K562 (cell line): ENCODE data around the gene GRIK1. TPM values are rescaled to one million over a fixed set of nuclear protein-coding genes. Genes with fewer than 3 reads are reported as not detected.
A peak's percentile ranks its signal among the peaks of the same experiment; 100 is the strongest.

ENCODE experiments used
- ARID1B ChIP-seq: fragments of 450-650 bp; IDR thresholded peaks from 2 replicates; pipeline ENCODE4 v1.6.1; 2016; ENCODE audit warnings: antibody characterized with exemption, mild to moderate bottlenecking, inconsistent platforms
- ATF7 ChIP-seq: fragments of 450-650 bp; IDR thresholded peaks from 2 replicates; pipeline ENCODE4 v1.7.1; 2014; ENCODE audit warnings: mild to moderate bottlenecking, moderate library complexity
- BCL6 ChIP-seq: fragments of 250-450 bp; sonication (Bioruptor Pico); IDR thresholded peaks from 2 replicates; pipeline ENCODE4 v1.4.0; 2020
- CHCHD3 ChIP-seq: fragments of 250-450 bp; sonication (Bioruptor Pico); IDR thresholded peaks from 2 replicates; pipeline ENCODE4 v2.1.2; 2022; ENCODE audit warnings: mild to moderate bottlenecking
- CXXC5 ChIP-seq: fragments of 250-450 bp; sonication (Bioruptor Pico); IDR thresholded peaks from 2 replicates; pipeline ENCODE4 v1.8.0; 2022; ENCODE audit warnings: inconsistent platforms, mild to moderate bottlenecking, moderate library complexity
- DNMT1 ChIP-seq: fragments of 450-650 bp; IDR thresholded peaks from 2 replicates; pipeline ENCODE4 v1.6.1; 2016; ENCODE audit warnings: antibody characterized with exemption, mild to moderate bottlenecking
- FOXA3 ChIP-seq, 2 experiments: fragments of 450-650 bp in 1 of 2; sonication (generic) in 1 of 2; formaldehyde crosslinking; IDR thresholded peaks in 1 of 2; conservative IDR thresholded peaks in 1 of 2; 2 replicates each; pipeline versions ENCODE4 v1.4.0 to v1.8.0; 2020 to 2022; ENCODE audit warnings: mild to moderate bottlenecking in 2 of 2, missing genetic modification reagents in 1 of 2
- HDAC1 ChIP-seq, 2 experiments: fragments of 450-650 bp; IDR thresholded peaks; 2 replicates each; pipeline ENCODE4 v1.6.1; 2016 to 2017; ENCODE audit warnings: inconsistent platforms in 1 of 2, mild to moderate bottlenecking in 1 of 2, moderate library complexity in 1 of 2
- MEF2D ChIP-seq: conservative IDR thresholded peaks from 2 replicates; pipeline ENCODE4 v1.6.1; 2016; ENCODE audit warnings: low read depth, missing genetic modification characterization, missing compliant biosample characterization
- MTA2 ChIP-seq: fragments of 450-650 bp; IDR thresholded peaks from 2 replicates; pipeline ENCODE4 v1.6.1; 2016; ENCODE audit warnings: low read depth
- NCOR1 ChIP-seq: fragments of 450-650 bp; IDR thresholded peaks from 2 replicates; pipeline ENCODE4 v1.6.1; 2016; ENCODE audit warnings: mild to moderate bottlenecking, moderate library complexity
- POLR2AphosphoS2 ChIP-seq: IDR thresholded peaks from 2 replicates; pipeline ENCODE4 v1.6.1; 2012; ENCODE audit warnings: low read length, improper control_type of control experiment
- SMAD4 ChIP-seq: fragments of 250-450 bp; sonication (Bioruptor Pico); conservative IDR thresholded peaks from 2 replicates; pipeline ENCODE4 v1.8.0; 2021; ENCODE audit warnings: inconsistent platforms, mild to moderate bottlenecking, moderate library complexity
- SMARCA4 ChIP-seq: fragments of 450-650 bp; IDR thresholded peaks from 2 replicates; pipeline ENCODE4 v1.6.1; 2016
- SNRNP70 ChIP-seq: fragments of 200-400 bp; formaldehyde crosslinking; optimal IDR thresholded peaks from 2 replicates; pipeline ENCODE3; 2017; ENCODE audit warnings: low read depth, low read length
- SRSF7 ChIP-seq: fragments of 200-400 bp; formaldehyde crosslinking; optimal IDR thresholded peaks from 2 replicates; pipeline ENCODE3; 2017; ENCODE audit warnings: mild to moderate bottlenecking, low read depth, low read length
- TAL1 ChIP-seq: fragments of 450-650 bp; IDR thresholded peaks from 2 replicates; pipeline ENCODE4 v1.6.1; 2016; ENCODE audit warnings: mild to moderate bottlenecking
- TBP ChIP-seq: optimal IDR thresholded peaks from 2 replicates; pipeline ENCODE3; 2011; ENCODE audit warnings: low read depth, low read length, improper control_type of control experiment
- TEAD1 ChIP-seq, 2 experiments: fragments of 450-650 bp in 1 of 2; sonication (generic) in 1 of 2; formaldehyde crosslinking; IDR thresholded peaks; 2 replicates each; pipeline versions ENCODE4 v1.4.0 to v1.8.0; 2020 to 2022; ENCODE audit warnings: mild to moderate bottlenecking in 2 of 2, missing genetic modification reagents in 1 of 2
- TRIM24 ChIP-seq, 2 experiments: fragments of 450-650 bp; IDR thresholded peaks; 2 replicates each; pipeline ENCODE4 v1.6.1; 2016
- ZNF311 ChIP-seq: fragments of 250-450 bp; sonication (Bioruptor Pico); IDR thresholded peaks from 2 replicates; pipeline ENCODE4 v1.4.0; 2020; ENCODE audit warnings: mild to moderate bottlenecking, moderate library complexity
- polyA plus RNA-seq, 8 experiments: library from polyadenylated mRNA; depleted of rRNA in 4 of 8; stranded (reverse) in 5 of 8; unstranded in 3 of 8; fragments of >200 nt; fragmentation: Nextera tagmentation in 2 of 8; fragmentation: Illumina TruSeq in 1 of 8; extraction: Ambion mirVana in 2 of 8; extraction: Trizol in 1 of 8; gene quantifications; 2 replicates each; pipeline versions ENCODE4 v1.2.1 to v1.2.3, GENCODE V29; 2011 to 2014; ENCODE audit warnings: inconsistent platforms in 1 of 8, missing spikeins in 1 of 8
- total RNA-seq, 7 experiments: library from RNA; depleted of rRNA in 6 of 7; stranded (reverse); fragments of >200 nt in 6 of 7; fragmentation: Illumina TruSeq in 2 of 7; extraction: Trizol in 2 of 7; gene quantifications; 2 replicates each; pipeline versions ENCODE4 v1.2.1 to v1.2.3, GENCODE V29; 2011 to 2021; ENCODE audit warnings: low replicate concordance in 1 of 7
- TF ChIP-seq, protein P1 (sequence below): fragments of 450-650 bp; IDR thresholded peaks from 2 replicates; pipeline ENCODE4 v1.6.1; 2017; ENCODE audit warnings: antibody characterized with exemption, mild to moderate bottlenecking
- TF ChIP-seq, protein P2 (sequence below), 2 experiments: IDR thresholded peaks in 1 of 2; conservative IDR thresholded peaks in 1 of 2; 2 replicates each; pipeline ENCODE4 v1.6.1; 2016; ENCODE audit warnings: low read depth in 2 of 2, mild to moderate bottlenecking in 1 of 2, missing compliant biosample characterization in 1 of 2, missing genetic modification characterization in 1 of 2, moderate library complexity in 1 of 2

GRIK1 gene
- total and polyA plus RNA-seq, 9 of the 15 experiments (the other 6 are each of a cell fraction or from before 2014, with no cell fraction given), result 0.17 to 2.8 (median 0.53) TPM

DNA sequence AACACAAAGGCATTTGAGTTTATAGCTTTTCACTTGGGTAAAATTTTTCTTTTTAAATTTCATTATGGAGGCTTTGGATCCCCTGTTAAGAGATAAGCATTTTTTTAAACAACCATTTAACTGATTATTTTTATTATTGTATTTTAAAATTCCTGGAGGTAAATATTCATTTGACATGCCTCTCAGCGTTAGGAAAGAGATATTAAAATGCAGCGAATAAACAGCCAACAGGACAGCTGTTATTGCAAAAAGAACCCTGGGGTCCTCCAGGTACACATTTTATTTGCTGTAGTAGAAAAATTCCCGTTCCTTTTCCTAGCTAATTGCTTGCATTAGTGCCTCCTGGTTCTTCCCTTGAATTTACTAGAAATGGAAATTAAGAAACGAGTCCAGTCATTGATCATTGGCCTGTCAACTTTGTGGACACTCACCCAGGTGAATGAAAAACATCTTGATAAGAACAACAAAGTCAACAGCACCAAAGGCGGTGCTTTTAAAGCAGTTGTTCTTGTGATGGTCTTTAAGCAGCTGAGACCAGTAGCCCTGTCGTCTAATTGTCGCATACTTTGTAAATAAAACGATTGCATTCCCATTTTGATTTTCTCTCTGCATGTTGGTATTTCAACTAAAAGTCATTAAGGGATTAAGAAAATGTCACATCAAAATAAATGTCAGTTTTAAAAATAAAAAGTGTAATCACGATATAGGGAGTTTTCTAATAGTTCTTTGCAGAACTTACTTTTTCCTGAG, 282.4 kb downstream of the GRIK1 start (continued):
- TF ChIP-seq TAL1 (0 out of 2 replicates have a peak, but pooled peaks have one; percentile 20), SMAD4 (CRISPR knock-in tag) (0 out of 2 replicates have a peak, but pooled peaks have one; percentile 7), DNMT1 (no peak), CXXC5 (peak; percentile 14), MTA2 (no peak), NCOR1 (0 out of 2 replicates have a peak, but pooled peaks have one; percentile 13), SNRNP70 (no peak), SRSF7 (no peak), CHCHD3 (0 out of 2 replicates have a peak, but pooled peaks have one; percentile 2), TEAD1 (CRISPR knock-in tag; IDR thresholded peaks at IDR 0.05) (0 out of 4 replicates have a peak, but pooled peaks of 1 of the 2 experiments have one; percentile 58), ATF7 (no peak), MEF2D (peak; percentile 60; the same call in 1 of the 2 replicates), HDAC1 (IDR thresholded peaks at IDR 0.05) (peak in 1 of 2 experiments; percentile 34; a peak in 1 of 4 replicates), TRIM24 (IDR thresholded peaks at IDR 0.05) (no peak), FOXA3 (CRISPR knock-in tag; conservative IDR thresholded peaks at IDR 0.05 in 1 of 2, IDR thresholded peaks at IDR 0.05 in 1 of 2) (peak; percentile 82 to 96; a peak in 3 of 4 replicates), POLR2AphosphoS2 (no peak), ZNF311 (CRISPR knock-in tag) (peak; percentile 49; the same call in 1 of the 2 replicates), BCL6 (CRISPR knock-in tag) (0 out of 2 replicates have a peak, but pooled peaks have one; percentile 37), ARID1B (peak; percentile 49), TBP (peak; percentile 25), SMARCA4 (peak; percentile 53; the same call in 1 of the 2 replicates)
- TF ChIP-seq, protein P1, sequence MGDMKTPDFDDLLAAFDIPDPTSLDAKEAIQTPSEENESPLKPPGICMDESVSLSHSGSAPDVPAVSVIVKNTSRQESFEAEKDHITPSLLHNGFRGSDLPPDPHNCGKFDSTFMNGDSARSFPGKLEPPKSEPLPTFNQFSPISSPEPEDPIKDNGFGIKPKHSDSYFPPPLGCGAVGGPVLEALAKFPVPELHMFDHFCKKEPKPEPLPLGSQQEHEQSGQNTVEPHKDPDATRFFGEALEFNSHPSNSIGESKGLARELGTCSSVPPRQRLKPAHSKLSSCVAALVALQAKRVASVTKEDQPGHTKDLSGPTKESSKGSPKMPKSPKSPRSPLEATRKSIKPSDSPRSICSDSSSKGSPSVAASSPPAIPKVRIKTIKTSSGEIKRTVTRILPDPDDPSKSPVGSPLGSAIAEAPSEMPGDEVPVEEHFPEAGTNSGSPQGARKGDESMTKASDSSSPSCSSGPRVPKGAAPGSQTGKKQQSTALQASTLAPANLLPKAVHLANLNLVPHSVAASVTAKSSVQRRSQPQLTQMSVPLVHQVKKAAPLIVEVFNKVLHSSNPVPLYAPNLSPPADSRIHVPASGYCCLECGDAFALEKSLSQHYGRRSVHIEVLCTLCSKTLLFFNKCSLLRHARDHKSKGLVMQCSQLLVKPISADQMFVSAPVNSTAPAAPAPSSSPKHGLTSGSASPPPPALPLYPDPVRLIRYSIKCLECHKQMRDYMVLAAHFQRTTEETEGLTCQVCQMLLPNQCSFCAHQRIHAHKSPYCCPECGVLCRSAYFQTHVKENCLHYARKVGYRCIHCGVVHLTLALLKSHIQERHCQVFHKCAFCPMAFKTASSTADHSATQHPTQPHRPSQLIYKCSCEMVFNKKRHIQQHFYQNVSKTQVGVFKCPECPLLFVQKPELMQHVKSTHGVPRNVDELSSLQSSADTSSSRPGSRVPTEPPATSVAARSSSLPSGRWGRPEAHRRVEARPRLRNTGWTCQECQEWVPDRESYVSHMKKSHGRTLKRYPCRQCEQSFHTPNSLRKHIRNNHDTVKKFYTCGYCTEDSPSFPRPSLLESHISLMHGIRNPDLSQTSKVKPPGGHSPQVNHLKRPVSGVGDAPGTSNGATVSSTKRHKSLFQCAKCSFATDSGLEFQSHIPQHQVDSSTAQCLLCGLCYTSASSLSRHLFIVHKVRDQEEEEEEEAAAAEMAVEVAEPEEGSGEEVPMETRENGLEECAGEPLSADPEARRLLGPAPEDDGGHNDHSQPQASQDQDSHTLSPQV, result peak; percentile 81
- TF ChIP-seq, protein P2, sequence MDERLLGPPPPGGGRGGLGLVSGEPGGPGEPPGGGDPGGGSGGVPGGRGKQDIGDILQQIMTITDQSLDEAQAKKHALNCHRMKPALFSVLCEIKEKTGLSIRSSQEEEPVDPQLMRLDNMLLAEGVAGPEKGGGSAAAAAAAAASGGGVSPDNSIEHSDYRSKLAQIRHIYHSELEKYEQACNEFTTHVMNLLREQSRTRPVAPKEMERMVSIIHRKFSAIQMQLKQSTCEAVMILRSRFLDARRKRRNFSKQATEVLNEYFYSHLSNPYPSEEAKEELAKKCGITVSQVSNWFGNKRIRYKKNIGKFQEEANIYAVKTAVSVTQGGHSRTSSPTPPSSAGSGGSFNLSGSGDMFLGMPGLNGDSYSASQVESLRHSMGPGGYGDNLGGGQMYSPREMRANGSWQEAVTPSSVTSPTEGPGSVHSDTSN (CRISPR knock-in tag; IDR thresholded peaks at IDR 0.05; ENCODE audit: low read depth), result no peak
- TF ChIP-seq, protein P2 (tag; conservative IDR thresholded peaks at IDR 0.05; ENCODE audit: low read depth), result peak; percentile 86
